Measurements from ENCODE around the gene PIK3CB.

GRCh38 chr3:138854204-138854603 lies 19.5 kb upstream of the PIK3CB start:
- TF ChIP-seq POLR2A (IDR thresholded peaks at IDR 0.05) (no peak), CTCF (IDR thresholded peaks at IDR 0.05 in 4 of 5, conservative IDR thresholded peaks at IDR 0.05 in 1 of 5) (no peak)
